Suprapubic skin (tissue), 3 donors: Measurements from ENCODE around the gene FAM117A.

Source experiments
- EP300 ChIP-seq: sonication (generic); formaldehyde crosslinking; IDR thresholded peaks from one replicate; pipeline ENCODE4 v1.6.1; 2017; ENCODE audit warnings: antibody characterized with exemption
- POLR2A ChIP-seq, 2 donors: fragments of 450-650 bp; IDR thresholded peaks; one replicate each; pipeline ENCODE4 v1.6.1; 2017; ENCODE audit warnings: antibody characterized with exemption in 2 of 2, mild to moderate bottlenecking in 2 of 2, moderate library complexity in 2 of 2
- TF ChIP-seq, protein P1 (sequence below), 2 donors: fragments of 200-600 bp in 1 of 2; fragments of 450-650 bp in 1 of 2; sonication (generic) in 1 of 2; IDR thresholded peaks; one replicate each; pipeline ENCODE4 v1.5.1; 2016 to 2019; ENCODE audit warnings: antibody characterized with exemption in 2 of 2, mild to moderate bottlenecking in 1 of 2, moderate library complexity in 1 of 2

DNA sequence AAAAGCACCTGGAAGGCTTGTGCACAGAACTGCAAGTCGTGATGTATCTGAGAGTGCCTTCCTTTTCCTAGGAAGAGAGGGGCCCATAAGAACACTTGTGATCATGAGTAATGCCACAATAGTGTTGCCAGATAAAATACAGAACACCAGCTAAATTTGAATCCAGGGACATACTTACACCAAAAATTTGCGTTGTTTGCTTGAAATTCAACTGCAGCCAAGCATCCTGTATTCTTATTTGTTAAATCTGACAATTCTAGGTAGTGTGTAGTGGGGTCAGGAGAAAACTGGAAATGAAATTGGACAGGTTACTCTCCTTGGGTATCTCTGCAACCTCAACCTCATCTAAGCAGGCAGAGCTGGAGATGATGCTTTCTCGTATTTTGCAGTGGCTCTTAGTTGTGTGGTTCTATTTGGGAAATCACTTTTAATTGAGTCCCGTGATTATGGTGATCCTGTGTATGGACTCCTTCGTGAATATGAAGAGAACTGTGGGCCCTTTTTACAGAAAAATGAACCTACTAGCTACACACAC is 68.2 kb downstream of the FAM117A start:
- TF ChIP-seq, protein P1, sequence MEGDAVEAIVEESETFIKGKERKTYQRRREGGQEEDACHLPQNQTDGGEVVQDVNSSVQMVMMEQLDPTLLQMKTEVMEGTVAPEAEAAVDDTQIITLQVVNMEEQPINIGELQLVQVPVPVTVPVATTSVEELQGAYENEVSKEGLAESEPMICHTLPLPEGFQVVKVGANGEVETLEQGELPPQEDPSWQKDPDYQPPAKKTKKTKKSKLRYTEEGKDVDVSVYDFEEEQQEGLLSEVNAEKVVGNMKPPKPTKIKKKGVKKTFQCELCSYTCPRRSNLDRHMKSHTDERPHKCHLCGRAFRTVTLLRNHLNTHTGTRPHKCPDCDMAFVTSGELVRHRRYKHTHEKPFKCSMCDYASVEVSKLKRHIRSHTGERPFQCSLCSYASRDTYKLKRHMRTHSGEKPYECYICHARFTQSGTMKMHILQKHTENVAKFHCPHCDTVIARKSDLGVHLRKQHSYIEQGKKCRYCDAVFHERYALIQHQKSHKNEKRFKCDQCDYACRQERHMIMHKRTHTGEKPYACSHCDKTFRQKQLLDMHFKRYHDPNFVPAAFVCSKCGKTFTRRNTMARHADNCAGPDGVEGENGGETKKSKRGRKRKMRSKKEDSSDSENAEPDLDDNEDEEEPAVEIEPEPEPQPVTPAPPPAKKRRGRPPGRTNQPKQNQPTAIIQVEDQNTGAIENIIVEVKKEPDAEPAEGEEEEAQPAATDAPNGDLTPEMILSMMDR (IDR thresholded peaks at IDR 0.05): peak in 1 of 2 donors; percentile 8
- TF ChIP-seq EP300: no peak
- no peak for TF ChIP-seq POLR2A (IDR thresholded peaks at IDR 0.05)
